HTR-8/SVneo (cell line): ENCODE measurements around the gene MYO3B.
"Not testable (repeated sequence)": the region's sequence is repeated elsewhere in the genome, so short reads cannot be mapped to it uniquely, and the experiment has no call there.

ENCODE experiments used
- DNase-seq: peaks from one replicate; pipeline ENCODE4 v3.0.0; 2011; ENCODE audit warnings: low spot score, mixed read lengths; ENCODE audit not compliant: insufficient read length
- FAIRE-seq: peaks from 2 replicates; lab custom pipeline; 2011; peaks lifted over from hg19 to GRCh38; lab: Jason Lieb, UNC

MYO3B gene

GRCh38 chr2:170523506-170523905 lies 345.6 kb downstream of the MYO3B start:
- DNase-seq (no peak), FAIRE-seq (no peak)

GRCh38 chr2:170524828-170525565 lies 347.1 kb downstream of the MYO3B start:
- no peak for FAIRE-seq
- DNase-seq = peak; percentile 14

- peak; percentile 81 for DNase-seq
- peak; percentile 77 for FAIRE-seq
Observed at GRCh38 chr2:170525566-170525900, 347.6 kb downstream of the MYO3B start.

- DNase-seq (peak; percentile 34), FAIRE-seq (no peak)
Observed at GRCh38 chr2:170530284-170530745, 352.4 kb downstream of the MYO3B start.

- FAIRE-seq (peak; percentile 20), DNase-seq (no peak)
Observed at GRCh38 chr2:170530803-170531564, 353.0 kb downstream of the MYO3B start.

GRCh38 chr2:170531876-170532275 lies 353.9 kb downstream of the MYO3B start:
- FAIRE-seq (no peak), DNase-seq (no peak)

GRCh38 chr2:170533156-170533555 lies 355.2 kb downstream of the MYO3B start:
- DNase-seq = no peak
- FAIRE-seq = no peak

GRCh38 chr2:170535552-170535951 lies 357.6 kb downstream of the MYO3B start:
- FAIRE-seq (no peak), DNase-seq (no peak)

- FAIRE-seq = no peak
- no peak for DNase-seq
Observed at GRCh38 chr2:170544817-170545216, 366.9 kb downstream of the MYO3B start.

GRCh38 chr2:170548304-170548703 lies 370.4 kb downstream of the MYO3B start:
- no peak for DNase-seq
- FAIRE-seq = no peak

GRCh38 chr2:170550501-170550900 lies 372.6 kb downstream of the MYO3B start:
- FAIRE-seq (no peak), DNase-seq (no peak)

- DNase-seq, FAIRE-seq: not testable (repeated sequence)
Observed at GRCh38 chr2:170551899-170552298, 374.0 kb downstream of the MYO3B start.

- no peak for DNase-seq
- no peak for FAIRE-seq
Observed at GRCh38 chr2:170553748-170554147, 375.8 kb downstream of the MYO3B start.

GRCh38 chr2:170554278-170554955 lies 376.5 kb downstream of the MYO3B start:
- DNase-seq (no peak), FAIRE-seq (no peak)

GRCh38 chr2:170562928-170563327 lies 385.0 kb downstream of the MYO3B start:
- DNase-seq (no peak), FAIRE-seq (no peak)

GRCh38 chr2:170563401-170563800 lies 385.5 kb downstream of the MYO3B start:
- FAIRE-seq = no peak
- no peak for DNase-seq

GRCh38 chr2:170566138-170566537 lies 388.2 kb downstream of the MYO3B start:
- no peak for FAIRE-seq

GRCh38 chr2:170567429-170567828 lies 389.5 kb downstream of the MYO3B start:
- no peak for DNase-seq
- FAIRE-seq = no peak

More at GRCh38 chr2:170566138-170566537, 388.2 kb downstream of the MYO3B start:
- no peak for DNase-seq

- DNase-seq = no peak
- no peak for FAIRE-seq
Observed at GRCh38 chr2:170568511-170568910, 390.6 kb downstream of the MYO3B start.

- FAIRE-seq (no peak), DNase-seq (no peak)
Observed at GRCh38 chr2:170571612-170572011, 393.7 kb downstream of the MYO3B start.

- no peak for FAIRE-seq
- DNase-seq = no peak
Observed at GRCh38 chr2:170573671-170574070, 395.7 kb downstream of the MYO3B start.
